Measurements from ENCODE around the gene ARMC2.

GRCh38 chr6:108915258-108915657 is 67.0 kb downstream of the ARMC2 start:
- TF ChIP-seq SP1 (IDR thresholded peaks at IDR 0.05; ENCODE audit: low read depth, low read length) (no peak), POLR2AphosphoS5 (IDR thresholded peaks at IDR 0.05; ENCODE audit: low read depth, low read length) (no peak)

Data from H1 (cell line).